Stomach (tissue), 4 donors: ENCODE measurements around the gene WFDC12.

Source experiments
- CTCF ChIP-seq, 7 experiments: fragments of 450-650 bp in 4 of 7; fragments of 200-600 bp in 3 of 7; sonication (generic) in 3 of 7; IDR thresholded peaks; one replicate each; pipeline ENCODE4 v1.5.1; 2016 to 2019; ENCODE audit warnings: antibody characterized with exemption in 7 of 7, control low read depth in 2 of 7, mild to moderate bottlenecking in 1 of 7
- POLR2A ChIP-seq, 4 donors: fragments of 450-650 bp; IDR thresholded peaks; one replicate each; pipeline ENCODE4 v1.6.1; 2016; ENCODE audit warnings: antibody characterized with exemption in 4 of 4, control low read depth in 2 of 4, mild to moderate bottlenecking in 1 of 4, moderate library complexity in 1 of 4
- POLR2AphosphoS5 ChIP-seq, 3 donors: sonication (generic); formaldehyde crosslinking; IDR thresholded peaks; one replicate each; pipeline ENCODE4 v1.6.1; 2016; ENCODE audit warnings: antibody characterized with exemption in 3 of 3

DNA sequence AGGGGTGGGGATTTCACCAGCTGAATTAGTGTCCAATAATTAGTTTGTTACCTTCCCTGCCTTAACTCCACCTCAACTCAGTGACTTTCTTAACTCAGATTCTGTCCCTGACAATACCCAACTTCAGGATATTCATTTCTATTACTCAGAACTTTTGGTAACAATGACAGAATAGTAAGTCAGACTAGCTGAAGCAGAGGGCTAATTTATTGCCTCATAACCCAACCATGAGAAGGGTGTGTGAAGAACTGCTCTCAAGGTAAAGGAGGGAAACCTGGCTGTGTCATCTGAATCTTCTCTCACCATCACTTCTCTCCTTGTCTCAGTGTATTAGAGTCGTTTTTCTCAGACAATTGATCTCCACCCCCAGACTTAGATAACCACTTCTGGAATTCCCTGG is 49.3 kb upstream of the WFDC12 start:
- TF ChIP-seq CTCF (IDR thresholded peaks at IDR 0.05) = no peak
- no peak for TF ChIP-seq POLR2A (IDR thresholded peaks at IDR 0.05)
- TF ChIP-seq POLR2AphosphoS5 (IDR thresholded peaks at IDR 0.05) = no peak
